Measurements from ENCODE around the gene CPLANE1.
"Not testable (repeated sequence)": the region's sequence is repeated elsewhere in the genome, so short reads cannot be mapped to it uniquely, and the experiment has no call there.

Gene CPLANE1

GRCh38 chr5:37247496-37247895, 1.7 kb downstream of the CPLANE1 start:
- Histone ChIP-seq H3K4me1 (peaks cover 8% of the 10 kb centered on the region), H3K27ac (no peak overlapping the region), H3K79me2 (peaks cover 4% of the 10 kb centered on the region), H2AFZ (no peak overlapping the region), H3K9ac (no peak overlapping the region), H3K27me3 (ENCODE audit: control insufficient read depth, insufficient read depth, low read length) (no peaks in the 10 kb centered on the region), H3K4me3 (ENCODE audit: low read depth, low read length) (no peak overlapping the region), H3K4me2 (ENCODE audit: low read length) (no peak overlapping the region), H3K36me3 (ENCODE audit: control insufficient read depth, insufficient read depth, low read length) (no peaks in the 10 kb centered on the region), H3K9me3 (ENCODE audit: control insufficient read depth, low read length) (no peaks in the 10 kb centered on the region)
- no peak for TF ChIP-seq CTCF (IDR thresholded peaks at IDR 0.05)

- no peak for TF ChIP-seq CTCF (IDR thresholded peaks at IDR 0.05)
- Histone ChIP-seq H3K79me2 (peaks cover 4% of the 10 kb centered on the region), H3K36me3 (ENCODE audit: control insufficient read depth, insufficient read depth, low read length) (no peaks in the 10 kb centered on the region), H3K9ac (no peak overlapping the region), H3K4me1 (peaks cover 8% of the 10 kb centered on the region), H3K9me3 (ENCODE audit: control insufficient read depth, low read length) (no peaks in the 10 kb centered on the region), H3K27me3 (ENCODE audit: control insufficient read depth, insufficient read depth, low read length) (no peaks in the 10 kb centered on the region), H3K4me2 (ENCODE audit: low read length) (no peak overlapping the region), H2AFZ (no peak overlapping the region), H3K4me3 (ENCODE audit: low read depth, low read length) (no peak overlapping the region), H3K27ac (no peak overlapping the region)
Measured at GRCh38 chr5:37247036-37247435, 2.1 kb downstream of the CPLANE1 start.

- Histone ChIP-seq H3K4me1 (no peaks in the 10 kb centered on the region), H3K9me3 (ENCODE audit: control insufficient read depth, low read length) (no peaks in the 10 kb centered on the region), H3K4me3 (ENCODE audit: low read depth, low read length) (no peak overlapping the region), H3K36me3 (ENCODE audit: control insufficient read depth, insufficient read depth, low read length) (no peaks in the 10 kb centered on the region), H3K4me2 (ENCODE audit: low read length) (no peak overlapping the region), H3K79me2 (peaks cover 5% of the 10 kb centered on the region), H3K9ac (no peak overlapping the region), H3K27me3 (ENCODE audit: control insufficient read depth, insufficient read depth, low read length) (no peaks in the 10 kb centered on the region), H2AFZ (no peak overlapping the region), H3K27ac (no peak overlapping the region)
- no peak for TF ChIP-seq CTCF (IDR thresholded peaks at IDR 0.05)
Measured at GRCh38 chr5:37234288-37234687, 14.9 kb downstream of the CPLANE1 start.

- Histone ChIP-seq H3K27me3 (ENCODE audit: control insufficient read depth, insufficient read depth, low read length) (no peaks in the 10 kb centered on the region), H3K4me3 (ENCODE audit: low read depth, low read length) (no peak overlapping the region), H3K4me2 (ENCODE audit: low read length) (no peak overlapping the region), H3K79me2 (no peaks in the 10 kb centered on the region), H3K4me1 (no peaks in the 10 kb centered on the region), H3K9ac (no peak overlapping the region), H3K36me3 (ENCODE audit: control insufficient read depth, insufficient read depth, low read length) (no peaks in the 10 kb centered on the region), H3K27ac (no peak overlapping the region), H2AFZ (no peak overlapping the region), H3K9me3 (ENCODE audit: control insufficient read depth, low read length) (no peaks in the 10 kb centered on the region)
- no peak for TF ChIP-seq CTCF (IDR thresholded peaks at IDR 0.05)
Measured at GRCh38 chr5:37226377-37226776, 22.8 kb downstream of the CPLANE1 start.

GRCh38 chr5:37222181-37222580, 27.0 kb downstream of the CPLANE1 start:
- H3K36me3 ChIP-seq (ENCODE audit: control insufficient read depth, insufficient read depth, low read length) = no peaks in the 10 kb centered on the region

GRCh38 chr5:37220426-37220825, 28.8 kb downstream of the CPLANE1 start:
- not testable (repeated sequence) for H3K9ac ChIP-seq; H3K36me3 ChIP-seq (ENCODE audit: control insufficient read depth, insufficient read depth, low read length); H3K4me3 ChIP-seq (ENCODE audit: low read depth, low read length); H3K4me1 ChIP-seq; H3K27me3 ChIP-seq (ENCODE audit: control insufficient read depth, insufficient read depth, low read length); H3K4me2 ChIP-seq (ENCODE audit: low read length); H2AFZ ChIP-seq; H3K79me2 ChIP-seq; H3K9me3 ChIP-seq (ENCODE audit: control insufficient read depth, low read length); H3K27ac ChIP-seq

More at GRCh38 chr5:37222181-37222580, 27.0 kb downstream of the CPLANE1 start:
- H3K27me3 ChIP-seq (ENCODE audit: control insufficient read depth, insufficient read depth, low read length) = no peaks in the 10 kb centered on the region
- no peak overlapping the region for H3K4me2 ChIP-seq (ENCODE audit: low read length)
- no peak overlapping the region for H3K9ac ChIP-seq
- H3K9me3 ChIP-seq (ENCODE audit: control insufficient read depth, low read length) = no peaks in the 10 kb centered on the region
- no peak overlapping the region for H3K4me3 ChIP-seq (ENCODE audit: low read depth, low read length)
- TF ChIP-seq CTCF (IDR thresholded peaks at IDR 0.05) = no peak
- H3K27ac ChIP-seq = no peak overlapping the region
- no peaks in the 10 kb centered on the region for H3K4me1 ChIP-seq
- no peak overlapping the region for H2AFZ ChIP-seq
- no peaks in the 10 kb centered on the region for H3K79me2 ChIP-seq

- H3K36me3 ChIP-seq (ENCODE audit: control insufficient read depth, insufficient read depth, low read length) = not testable (repeated sequence)
Measured at GRCh38 chr5:37219384-37219783, 29.8 kb downstream of the CPLANE1 start.

More at GRCh38 chr5:37219384-37219783, 29.8 kb downstream of the CPLANE1 start:
- H3K27ac ChIP-seq; H3K79me2 ChIP-seq; H3K27me3 ChIP-seq (ENCODE audit: control insufficient read depth, insufficient read depth, low read length); H3K9ac ChIP-seq; H3K4me3 ChIP-seq (ENCODE audit: low read depth, low read length); H3K9me3 ChIP-seq (ENCODE audit: control insufficient read depth, low read length); H3K4me2 ChIP-seq (ENCODE audit: low read length); H3K4me1 ChIP-seq; H2AFZ ChIP-seq: not testable (repeated sequence)
